Activated naive CD4-positive, alpha-beta T cell treated with anti-CD3 and anti-CD28 coated beads, Interleukin-2, amount 50 U/mL, for 16 hours (primary cell): ENCODE results near the gene AIG1.
"Not testable (repeated sequence)": the region's sequence is repeated elsewhere in the genome, so short reads cannot be mapped to it uniquely, and the experiment has no call there.

Experiments used
- DNase-seq: peaks from one replicate; pipeline ENCODE4 v3.0.0-alpha.2; 2020

AIG1 gene

GRCh38 chr6:143335865-143336264 lies 275.2 kb downstream of the AIG1 start:
- no peak for DNase-seq

- DNase-seq: no peak
These were observed 275.9 kb downstream of the AIG1 start for GRCh38 chr6:143336446-143337152.

DNA sequence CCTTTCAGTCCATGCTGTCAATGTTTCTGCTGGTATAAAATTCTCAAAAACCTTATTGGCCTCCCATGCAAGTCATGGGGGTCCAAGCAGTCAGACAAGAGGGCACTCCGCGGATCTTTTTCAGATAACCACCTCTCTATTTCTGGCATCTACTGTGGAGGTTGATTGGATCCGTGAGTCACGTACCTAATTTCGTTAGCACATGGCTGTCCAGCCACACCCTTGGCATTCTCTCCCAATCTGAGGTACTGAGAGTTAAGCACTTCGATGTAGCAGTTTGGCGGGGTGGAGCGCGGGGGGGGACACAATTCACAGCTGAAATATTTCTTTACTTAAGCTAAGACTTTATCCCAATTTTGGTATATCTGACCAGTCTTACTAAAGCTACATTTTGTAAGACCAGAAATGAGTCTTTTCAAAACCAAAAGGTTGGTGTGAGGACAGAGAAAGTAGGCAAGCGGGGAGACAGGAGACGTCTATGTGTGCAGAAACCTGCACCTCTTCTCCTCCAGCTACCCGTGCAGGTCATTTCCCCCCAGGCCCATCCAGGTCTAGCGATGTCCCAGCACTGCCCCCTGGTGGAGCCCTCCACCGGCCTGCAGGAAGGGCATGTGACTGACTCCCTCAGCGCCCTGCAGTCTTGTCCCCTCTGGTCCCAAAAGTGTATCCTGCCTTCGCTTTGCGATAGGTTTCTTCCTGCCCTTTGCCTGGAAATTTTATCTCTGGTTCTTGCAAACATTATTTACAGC lies 276.7 kb downstream of the AIG1 start:
- DNase-seq: peak; percentile 55

DNA sequence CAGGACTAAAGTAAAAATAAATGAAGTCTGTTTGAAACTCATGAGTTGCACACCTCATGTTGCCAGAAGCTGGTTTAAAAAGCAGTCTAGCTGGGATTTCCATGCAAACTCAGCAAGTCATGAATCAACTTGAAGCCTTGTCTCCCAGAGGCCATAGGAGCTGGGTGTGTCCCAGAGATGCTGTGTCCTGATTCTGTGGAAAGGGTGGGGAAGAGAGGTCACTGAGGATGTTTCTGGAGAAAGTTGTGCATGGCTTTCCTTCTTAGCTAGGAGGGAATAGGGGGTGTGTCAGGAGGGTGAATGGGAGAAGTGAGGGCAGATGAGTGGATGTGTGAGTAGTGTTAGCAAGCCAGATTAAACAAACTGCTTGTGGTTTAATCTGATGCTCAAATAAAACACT lies 278.5 kb downstream of the AIG1 start:
- no peak for DNase-seq

GRCh38 chr6:143345477-143345876 lies 284.8 kb downstream of the AIG1 start:
- not testable (repeated sequence) for DNase-seq

GRCh38 chr6:143346004-143346403 lies 285.3 kb downstream of the AIG1 start:
- DNase-seq: no peak

- no peak for DNase-seq
These were observed 287.8 kb downstream of the AIG1 start for GRCh38 chr6:143348531-143348930.

- no peak for DNase-seq
These were observed 288.8 kb downstream of the AIG1 start for GRCh38 chr6:143349530-143349929.

GRCh38 chr6:143356101-143356880 lies 295.6 kb downstream of the AIG1 start:
- no peak for DNase-seq

- DNase-seq: no peak
These were observed 296.5 kb downstream of the AIG1 start for GRCh38 chr6:143357152-143357551.

- no peak for DNase-seq
These were observed 297.0 kb downstream of the AIG1 start for GRCh38 chr6:143357561-143358255.

GRCh38 chr6:143361536-143362191 lies 301.0 kb downstream of the AIG1 start:
- no peak for DNase-seq

- no peak for DNase-seq
These were observed 301.5 kb downstream of the AIG1 start for GRCh38 chr6:143362192-143362558.

GRCh38 chr6:143363299-143363698 lies 302.6 kb downstream of the AIG1 start:
- DNase-seq: no peak

DNA sequence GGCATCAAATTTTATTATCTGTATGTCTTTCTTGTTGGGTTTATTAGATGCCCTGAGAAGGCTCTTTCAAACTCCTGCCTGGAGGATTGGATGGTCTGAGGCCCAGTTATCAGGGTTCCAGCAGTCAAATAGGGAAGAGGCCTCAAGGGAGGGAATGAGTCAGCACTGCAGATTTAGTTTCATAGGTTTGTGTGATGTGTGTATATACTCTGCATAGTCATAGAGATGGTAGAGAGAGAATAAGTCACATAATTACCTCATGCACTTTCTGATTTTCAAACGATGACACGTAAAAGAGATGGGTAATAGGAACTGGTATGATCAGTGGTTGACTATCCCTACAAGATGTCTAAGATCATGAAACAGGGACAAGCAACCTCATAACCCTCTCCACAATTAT lies 307.7 kb downstream of the AIG1 start:
- DNase-seq: no peak

DNA sequence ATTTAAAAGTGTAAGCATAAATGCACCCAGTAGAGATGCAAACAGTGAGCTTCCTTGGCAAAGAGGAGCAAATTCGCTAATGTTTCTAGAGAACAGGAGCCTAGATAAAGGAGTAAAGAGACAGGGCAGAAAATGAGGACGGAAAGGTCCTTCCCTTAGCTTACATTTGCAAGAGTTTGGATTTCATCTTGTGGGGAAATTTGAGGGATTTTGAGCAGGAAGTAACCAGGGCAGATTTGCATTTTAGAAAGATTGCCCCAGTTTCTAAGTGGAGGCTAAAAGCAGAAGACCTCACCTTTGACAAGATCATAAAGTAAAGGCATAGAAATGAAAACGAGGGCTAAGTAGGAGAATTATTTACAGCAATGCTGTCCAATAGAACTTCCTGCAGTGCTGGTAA lies 309.3 kb downstream of the AIG1 start:
- DNase-seq: no peak

DNA sequence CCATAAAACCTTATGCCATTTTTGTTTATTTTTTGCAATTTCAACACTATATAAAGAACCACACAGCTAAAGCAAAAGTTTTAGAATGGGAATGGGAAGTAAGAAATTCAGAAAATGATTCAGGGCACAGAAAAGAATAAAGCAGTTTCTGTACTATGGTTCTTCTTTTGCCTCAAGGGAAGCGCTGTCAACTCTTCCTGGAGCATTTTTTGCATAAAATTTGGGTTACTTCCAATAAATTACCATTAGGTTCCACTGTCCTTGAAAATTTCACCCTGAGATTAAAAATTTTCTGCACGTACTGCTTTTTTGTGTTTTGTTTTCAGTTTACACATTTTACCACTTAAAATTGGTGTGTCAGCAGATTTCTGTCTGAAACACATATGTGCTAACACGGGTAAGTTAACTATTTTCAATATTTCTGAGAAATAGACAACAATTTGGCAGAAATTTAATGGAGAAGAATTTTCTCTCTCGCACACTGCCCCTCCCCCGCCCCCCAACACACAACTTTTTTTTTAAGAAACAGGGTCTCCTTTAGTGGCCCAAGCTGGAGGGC lies 310.2 kb downstream of the AIG1 start:
- no peak for DNase-seq

DNA sequence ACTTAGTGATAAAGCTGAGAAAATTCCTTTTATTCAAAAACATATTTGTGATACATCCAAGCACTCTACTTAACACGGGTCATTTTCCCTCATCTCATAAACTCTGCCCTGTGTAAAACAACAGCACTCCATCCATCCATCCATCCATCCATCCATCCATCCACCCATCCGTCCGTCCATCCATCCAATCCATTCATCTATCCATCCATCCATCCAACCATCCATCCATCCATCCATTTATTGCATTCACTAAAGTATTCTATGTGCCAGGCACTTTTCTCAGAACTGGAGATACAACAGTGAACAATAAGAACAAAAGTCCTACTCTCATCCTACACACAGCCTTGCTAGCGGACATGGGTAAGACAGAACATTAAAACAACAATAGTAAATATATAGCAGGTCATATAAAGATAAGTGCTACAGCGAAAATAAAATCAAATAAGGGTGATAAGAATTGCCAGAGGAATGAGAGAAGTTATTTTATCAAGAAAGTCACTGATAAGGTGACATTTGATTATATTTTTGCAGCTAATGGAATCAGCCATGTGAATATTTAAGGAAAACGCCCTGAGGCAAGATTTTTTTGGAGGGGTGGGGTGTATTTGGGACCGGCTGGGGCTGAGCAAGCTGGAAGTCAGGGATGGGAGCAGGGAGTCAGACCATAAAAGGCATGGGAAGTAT lies 311.7 kb downstream of the AIG1 start:
- DNase-seq: no peak

DNA sequence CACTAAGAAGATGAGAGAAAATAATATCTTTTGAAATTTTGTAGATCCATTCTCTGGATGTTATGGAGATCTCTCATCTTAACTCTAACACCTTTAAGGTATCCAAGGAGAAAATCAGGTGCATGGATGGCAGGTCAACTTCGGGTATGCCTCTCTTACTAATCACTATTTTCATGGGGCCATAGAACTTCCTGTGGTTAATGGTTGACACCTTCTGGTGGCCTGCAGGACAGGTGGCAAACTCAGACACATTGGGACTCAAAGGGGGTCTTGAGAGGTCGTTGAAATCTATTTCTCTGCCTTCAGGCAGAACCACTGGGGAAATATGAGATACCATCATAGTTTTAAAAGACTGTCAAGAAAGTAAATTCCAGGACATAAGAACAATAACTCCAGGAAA lies 313.3 kb downstream of the AIG1 start:
- no peak for DNase-seq

DNA sequence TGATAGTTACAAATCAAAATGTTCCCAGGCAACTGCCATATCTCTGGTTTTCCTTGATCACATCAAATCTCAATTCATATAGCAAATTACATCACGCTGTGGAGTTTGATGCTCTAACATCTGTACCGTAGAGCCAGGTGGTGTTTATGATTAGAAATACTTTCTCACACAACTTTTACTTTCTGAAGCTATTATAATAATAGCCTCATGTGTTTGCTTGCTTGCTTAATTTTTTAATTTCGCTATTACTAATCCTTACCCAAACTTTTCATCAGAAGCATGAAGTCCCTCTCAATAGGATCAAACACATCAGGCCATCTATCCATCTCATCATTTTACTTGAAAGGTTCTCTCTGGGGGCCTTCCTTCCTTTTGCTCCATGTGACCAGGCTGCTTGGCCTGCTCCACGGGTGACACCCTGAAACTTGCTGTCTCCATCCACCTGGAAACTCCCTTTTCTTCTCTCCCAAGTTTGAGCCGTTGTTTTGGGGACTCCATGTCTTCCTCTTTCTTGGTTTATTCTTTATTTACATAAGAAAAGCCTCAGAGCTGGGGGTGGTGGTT lies 314.4 kb downstream of the AIG1 start:
- no peak for DNase-seq

GRCh38 chr6:143376375-143376774 lies 315.7 kb downstream of the AIG1 start:
- no peak for DNase-seq
